IMR-90 (cell line): Measurements from ENCODE around the gene C13orf42. TPM values are rescaled to one million over a fixed set of nuclear protein-coding genes. Genes with fewer than 3 reads are reported as not detected.

Source experiments
- ATAC-seq: fragments of 200-7000 bp; cut with Tn5 transposase; 2 replicates; pipeline ENCODE4 v1.9.1; 2020; ENCODE audit warnings: low read depth, mild to moderate bottlenecking, moderate library complexity
- BruUV-seq: library from RNA; stranded (reverse); fragments of 400-500 nt; replicated peaks from 2 replicates; lab custom pipeline; 2021; lab: Mats Ljungman, UMichigan
- CTCF ChIA-PET: fragments of 300-600 bp; formaldehyde crosslinking; extraction: SDS; loops from one replicate; lab custom pipeline; 2021; ENCODE audit warnings: antibody characterized with exemption; lab: Yijun Ruan, JAX
- POLR2A ChIA-PET: fragments of 300-600 bp; sonication (Branson Sonifier 250); formaldehyde crosslinking; loops from one replicate; lab custom pipeline; 2022; ENCODE audit warnings: antibody characterized with exemption; ENCODE audit not compliant: unreplicated experiment; lab: Charles Lee
- DNase-seq: peaks from one replicate; pipeline ENCODE4 v3.0.0; 2013
- H2AFZ ChIP-seq: replicated peaks from 2 replicates; pipeline ENCODE3; 2013; ENCODE audit warnings: low read length, mild to moderate bottlenecking; ENCODE audit not compliant: poor library complexity
- H2AK5ac ChIP-seq: 2 replicates; pipeline ENCODE4 v1.6.1; 2013; ENCODE audit warnings: low read depth, low read length, inconsistent platforms
- H2AK9ac ChIP-seq: replicated peaks from 2 replicates; pipeline ENCODE3; 2013; ENCODE audit warnings: mild to moderate bottlenecking, low read depth, low read length, moderate library complexity; ENCODE audit not compliant: poor library complexity
- H2BK120ac ChIP-seq: 2 replicates; pipeline ENCODE4 v1.6.1; 2013; ENCODE audit warnings: low read depth, low read length, inconsistent platforms
- H2BK15ac ChIP-seq: 3 replicates; pipeline ENCODE4 v1.6.1; 2013; ENCODE audit warnings: low read depth, low read length, inconsistent platforms
- H2BK20ac ChIP-seq: 2 replicates; pipeline ENCODE4 v1.6.1; 2013; ENCODE audit warnings: low read depth, mild to moderate bottlenecking, inconsistent platforms, low read length, moderate library complexity
- H2BK5ac ChIP-seq: 2 replicates; pipeline ENCODE4 v1.6.1; 2013; ENCODE audit warnings: mild to moderate bottlenecking, low read depth, low read length, inconsistent platforms; ENCODE audit not compliant: poor library complexity, severe bottlenecking
- H3K14ac ChIP-seq: replicated peaks from 2 replicates; pipeline ENCODE4 v1.6.1; 2013; ENCODE audit warnings: low read depth, low read length, inconsistent platforms
- H3K18ac ChIP-seq: 2 replicates; pipeline ENCODE4 v1.6.1; 2013; ENCODE audit warnings: low read depth, low read length, control low read depth
- H3K23ac ChIP-seq: 2 replicates; pipeline ENCODE4 v1.6.1; 2013; ENCODE audit warnings: low read depth, low read length, inconsistent platforms
- H3K27ac ChIP-seq: 2 replicates; pipeline ENCODE4 v1.5.1; 2013; ENCODE audit warnings: mild to moderate bottlenecking, control low read depth, low read length; ENCODE audit not compliant: insufficient read depth
- H3K27me3 ChIP-seq: 2 replicates; pipeline ENCODE4 v1.6.1; 2013; ENCODE audit warnings: low read length; ENCODE audit not compliant: control insufficient read depth, insufficient read depth
- H3K36me3 ChIP-seq: 2 replicates; pipeline ENCODE4 v1.6.1; 2013; ENCODE audit warnings: low read length, mixed read lengths; ENCODE audit not compliant: control insufficient read depth, insufficient read depth
- H3K4ac ChIP-seq: 2 replicates; pipeline ENCODE4 v1.6.1; 2013; ENCODE audit warnings: low read depth, low read length, inconsistent platforms
- H3K4me1 ChIP-seq: 2 replicates; pipeline ENCODE4 v1.6.1; 2013; ENCODE audit warnings: low read length, mixed read lengths; ENCODE audit not compliant: control insufficient read depth, insufficient read depth
- H3K4me2 ChIP-seq: 2 replicates; pipeline ENCODE4 v1.6.1; 2013; ENCODE audit warnings: low read depth, mild to moderate bottlenecking, control low read depth, low read length, moderate library complexity
- H3K4me3 ChIP-seq: 2 replicates; pipeline ENCODE4 v1.5.1; 2013; ENCODE audit warnings: low read depth, mild to moderate bottlenecking, control low read depth, low read length, moderate library complexity; ENCODE audit not compliant: insufficient read depth
- H3K56ac ChIP-seq: 2 replicates; pipeline ENCODE4 v1.6.1; 2013; ENCODE audit warnings: low read length, inconsistent platforms; ENCODE audit not compliant: insufficient read depth; ENCODE audit errors: extremely low read depth
- H3K79me1 ChIP-seq, 2 experiments: 2 replicates each; pipeline ENCODE4 v1.6.1; 2013; ENCODE audit warnings: low read length in 2 of 2, inconsistent platforms in 1 of 2, low read depth in 1 of 2
- H3K9ac ChIP-seq: 2 replicates; pipeline ENCODE4 v1.6.1; 2013; ENCODE audit warnings: low read depth, low read length, control low read depth
- H3K9me1 ChIP-seq: 2 replicates; pipeline ENCODE4 v1.6.1; 2013; ENCODE audit warnings: low read length, inconsistent platforms; ENCODE audit not compliant: insufficient read depth
- H3K9me3 ChIP-seq: 2 replicates; pipeline ENCODE4 v1.6.1; 2013; ENCODE audit warnings: low read length; ENCODE audit not compliant: control insufficient read depth, insufficient read depth
- H4K20me1 ChIP-seq: 2 replicates; pipeline ENCODE4 v1.6.1; 2013; ENCODE audit warnings: low read length, inconsistent platforms; ENCODE audit not compliant: insufficient read depth
- H4K5ac ChIP-seq: 2 replicates; pipeline ENCODE4 v1.6.1; 2013; ENCODE audit warnings: mild to moderate bottlenecking, low read depth, low read length, control low read depth
- H4K8ac ChIP-seq, 2 experiments: 2 replicates each; pipeline ENCODE4 v1.6.1; 2013; ENCODE audit warnings: low read depth in 2 of 2, low read length in 2 of 2, control low read depth in 1 of 2, inconsistent platforms in 1 of 2
- H4K91ac ChIP-seq: 2 replicates; pipeline ENCODE4 v1.6.1; 2013; ENCODE audit warnings: low read depth, low read length, inconsistent platforms; ENCODE audit not compliant: insufficient read depth
- CHD1 ChIP-seq: IDR thresholded peaks from 2 replicates; pipeline ENCODE4 v1.6.1; 2012; ENCODE audit warnings: low read depth, low read length, improper control_type of control experiment
- FOS ChIP-seq: fragments of 150-350 bp; IDR thresholded peaks from 2 replicates; pipeline ENCODE4 v1.6.1; 2016; ENCODE audit warnings: low read depth, low read length
- MAFK ChIP-seq: IDR thresholded peaks from 2 replicates; pipeline ENCODE4 v1.6.1; 2012; ENCODE audit warnings: low read depth, low read length, improper control_type of control experiment
- RAD21 ChIP-seq: IDR thresholded peaks from 2 replicates; pipeline ENCODE4 v1.6.1; 2012; ENCODE audit warnings: low read length, improper control_type of control experiment
- RFX5 ChIP-seq: IDR thresholded peaks from 2 replicates; pipeline ENCODE4 v1.8.0; 2012; ENCODE audit warnings: low read depth, mild to moderate bottlenecking, low read length, moderate library complexity
- USF2 ChIP-seq: fragments of 150-350 bp; IDR thresholded peaks from 2 replicates; pipeline ENCODE4 v1.6.1; 2017; ENCODE audit warnings: mild to moderate bottlenecking, antibody characterized with exemption, low read length, low read depth
- WGBS, 2 experiments: methylation state at CpG; one replicate each; pipeline versions ENCODE4 v1.1.5 to v1.1.7; 2013; ENCODE audit warnings: missing lambda C conversion rate in 2 of 2; ENCODE audit not compliant: insufficient read length in 1 of 2; ENCODE audit errors: extremely low coverage in 2 of 2; 5-methylcytosine and 5-hydroxymethylcytosine counted together
- dilution Hi-C: fragments of 300-500 bp; cut with HindIII; formaldehyde crosslinking; loops from one replicate; pipeline ENCODE4 v1.14.3; 2018; ENCODE audit warnings: low sequenced_read_pairs; ENCODE audit not compliant: unreplicated experiment
- in situ Hi-C: fragments of 300-500 bp; cut with MboI; formaldehyde crosslinking; loops from 3 replicates; pipeline ENCODE4 v1.14.3; 2019; ENCODE audit warnings: low sequenced_read_pairs, inconsistent platforms, mixed read lengths
- intact Hi-C: fragments of 100-400 bp; cut with micrococcal nuclease; formaldehyde crosslinking; loops from 2 replicates; pipeline ENCODE4 v1.10.0; 2022
- polyA plus RNA-seq, 3 experiments: library from polyadenylated mRNA; depleted of rRNA; stranded (reverse); fragments of >200 nt; gene quantifications; 2 replicates each; pipeline ENCODE4 v1.2.3, GENCODE V29; 2012; ENCODE audit warnings: low replicate concordance in 1 of 3
- total RNA-seq: library from RNA; depleted of rRNA; stranded (reverse); fragments of >200 nt; gene quantifications from 2 replicates; pipeline ENCODE4 v1.2.3, GENCODE V29; 2012

Gene C13orf42
- total and polyA plus RNA-seq, 2 of the 4 experiments (the other 2 are of a cell fraction), result not detected

GRCh38 chr13:51096131-51096530 is 14.9 kb downstream of the C13orf42 start:
- H3K4me1 ChIP-seq, result no peaks in the 10 kb centered on the region
- H3K27ac ChIP-seq, result no peak overlapping the region
- H4K91ac ChIP-seq, result no peak overlapping the region
- no peak overlapping the region for H3K56ac ChIP-seq
- H3K14ac ChIP-seq, result no peak overlapping the region
- no peak for ATAC-seq
- no peak overlapping the region for H2BK20ac ChIP-seq
- no peaks in the 10 kb centered on the region for H4K20me1 ChIP-seq
- H2BK120ac ChIP-seq, result no peak overlapping the region
- H4K5ac ChIP-seq, result no peak overlapping the region
- no peak overlapping the region for H3K4me2 ChIP-seq
- no peaks in the 10 kb centered on the region for H3K9me1 ChIP-seq
- TF ChIP-seq FOS (no peak), USF2 (no peak), RAD21 (no peak), CHD1 (no peak), MAFK (no peak), RFX5 (no peak)
- intact Hi-C loops, result no loop called here
- H3K36me3 ChIP-seq, result no peaks in the 10 kb centered on the region
- no TSS peak for BruUV-seq
- ChIA-PET POLR2A (no interaction called here), CTCF (no interaction called here)
- no peak overlapping the region for H2AK5ac ChIP-seq
- H3K27me3 ChIP-seq, result peaks cover 9% of the 10 kb centered on the region
- no peaks in the 10 kb centered on the region for H3K79me1 ChIP-seq
- no peak overlapping the region for H3K4ac ChIP-seq
- H3K9ac ChIP-seq, result no peak overlapping the region
- no peak overlapping the region for H3K4me3 ChIP-seq
- no peak overlapping the region for H2AFZ ChIP-seq
- no peak overlapping the region for H2BK5ac ChIP-seq
- dilution Hi-C loops, result no loop called here
- no CpG with 5 or more reads among the region's 1 CpG for WGBS, 2 experiments
- no peak overlapping the region for H2AK9ac ChIP-seq
- no peak for DNase-seq
- no peak overlapping the region for H3K18ac ChIP-seq
- H3K9me3 ChIP-seq, result no peaks in the 10 kb centered on the region
- H3K23ac ChIP-seq, result no peak overlapping the region
- H2BK15ac ChIP-seq, result no peak overlapping the region
- no peak overlapping the region for H4K8ac ChIP-seq
- in situ Hi-C loops, result no loop called here
